Measurements from ENCODE around the gene CDK17.

Gene CDK17

DNA sequence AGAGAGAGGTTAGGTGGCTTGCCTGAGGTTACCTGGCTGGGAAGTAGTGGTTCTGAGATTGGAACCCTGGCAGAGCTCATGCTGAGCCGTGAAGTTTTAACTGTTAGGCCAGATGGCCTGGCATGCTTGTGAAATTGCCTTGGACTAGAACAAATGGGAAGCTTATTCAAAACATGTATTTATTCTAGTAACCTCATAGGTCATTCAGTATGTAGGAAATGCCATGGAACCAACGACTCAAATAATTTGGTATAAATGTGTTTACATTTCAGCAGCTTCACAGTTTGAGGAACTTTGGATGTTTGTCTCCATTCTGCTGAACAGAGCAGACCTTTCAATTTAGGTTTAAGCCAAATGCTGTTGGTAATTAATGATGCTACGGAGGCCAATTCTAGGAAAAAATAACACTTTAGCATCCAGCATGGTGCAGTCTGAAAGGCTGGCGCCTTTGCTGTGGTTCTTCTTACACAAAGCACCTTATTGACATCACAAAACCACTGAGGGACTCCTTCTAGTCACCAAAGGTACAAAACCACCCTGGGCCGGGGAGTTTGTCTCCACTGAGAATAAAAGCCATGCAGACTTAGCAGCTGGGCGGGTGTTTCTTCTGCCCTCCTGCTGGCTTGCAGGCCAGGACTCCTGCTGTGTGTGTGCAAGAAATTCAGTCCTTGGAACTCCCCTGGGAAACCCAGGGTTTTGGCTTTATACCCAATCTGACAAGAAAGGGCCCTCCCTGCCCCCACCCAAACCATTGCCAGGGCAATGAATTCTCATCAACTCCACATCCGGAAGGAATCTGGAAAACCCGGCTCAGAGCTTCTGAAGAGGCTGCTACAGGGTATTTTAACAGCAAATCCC, 141.9 kb downstream of the CDK17 start:
- no peak overlapping the region for H3K4me3 ChIP-seq (ENCODE audit: low read length)
- H3K27ac ChIP-seq (ENCODE audit: low read depth, low read length), result peak overlapping the region; percentile 55
- peaks cover 25% of the 10 kb centered on the region for H3K4me1 ChIP-seq (ENCODE audit: control insufficient read depth, insufficient read depth, low read length)
- H3K36me3 ChIP-seq (ENCODE audit: control insufficient read depth, insufficient read depth, low read length), result peaks cover 3% of the 10 kb centered on the region
- H3K9ac ChIP-seq (ENCODE audit: low read length), result no peak overlapping the region
- H3K27me3 ChIP-seq (ENCODE audit: control insufficient read depth, insufficient read depth, low read length), result no peaks in the 10 kb centered on the region

DNA sequence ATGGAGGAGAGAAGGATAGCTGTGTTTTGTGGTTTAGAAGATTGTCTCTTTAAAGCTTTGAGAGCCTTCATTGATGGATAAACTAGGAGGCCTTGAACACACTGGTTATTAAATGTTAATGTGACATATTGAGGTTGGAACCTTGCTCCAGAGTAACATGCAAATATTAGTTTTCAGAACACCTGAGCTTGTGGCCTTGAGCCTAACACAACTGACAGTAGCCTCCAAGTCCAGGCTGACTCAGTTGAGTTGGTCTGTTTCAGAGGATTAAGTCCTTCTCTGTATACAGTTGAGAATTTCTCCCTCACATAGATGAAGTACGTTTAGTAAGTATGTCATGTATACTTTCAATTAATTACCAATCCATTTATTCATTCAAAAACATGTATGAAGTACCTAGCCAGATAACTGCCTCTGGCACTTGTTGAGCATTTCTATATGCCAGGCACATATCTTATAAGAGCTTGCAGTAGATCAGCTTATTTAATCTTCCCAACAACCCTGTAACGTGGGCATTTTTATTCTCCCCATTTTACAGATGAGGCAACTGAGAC, 142.6 kb downstream of the CDK17 start:
- Histone ChIP-seq H3K36me3 (ENCODE audit: control insufficient read depth, insufficient read depth, low read length) (peaks cover 3% of the 10 kb centered on the region), H3K27me3 (ENCODE audit: control insufficient read depth, insufficient read depth, low read length) (no peaks in the 10 kb centered on the region), H3K9ac (ENCODE audit: low read length) (no peak overlapping the region), H3K4me1 (ENCODE audit: control insufficient read depth, insufficient read depth, low read length) (peaks cover 19% of the 10 kb centered on the region), H3K27ac (ENCODE audit: low read depth, low read length) (peak overlapping the region; percentile 40), H3K4me3 (ENCODE audit: low read length) (no peak overlapping the region)

GRCh38 chr12:96256672-96257361, 143.4 kb downstream of the CDK17 start:
- H3K27me3 ChIP-seq (ENCODE audit: control insufficient read depth, insufficient read depth, low read length), result no peaks in the 10 kb centered on the region
- H3K9ac ChIP-seq (ENCODE audit: low read length), result no peak overlapping the region
- no peak overlapping the region for H3K27ac ChIP-seq (ENCODE audit: low read depth, low read length)
- H3K36me3 ChIP-seq (ENCODE audit: control insufficient read depth, insufficient read depth, low read length), result peaks cover 3% of the 10 kb centered on the region
- no peak overlapping the region for H3K4me3 ChIP-seq (ENCODE audit: low read length)
- peaks cover 19% of the 10 kb centered on the region for H3K4me1 ChIP-seq (ENCODE audit: control insufficient read depth, insufficient read depth, low read length)

GRCh38 chr12:96255077-96255476, 145.2 kb downstream of the CDK17 start:
- peaks cover 19% of the 10 kb centered on the region for H3K4me1 ChIP-seq (ENCODE audit: control insufficient read depth, insufficient read depth, low read length)
- no peaks in the 10 kb centered on the region for H3K36me3 ChIP-seq (ENCODE audit: control insufficient read depth, insufficient read depth, low read length)
- H3K9ac ChIP-seq (ENCODE audit: low read length), result no peak overlapping the region
- no peak overlapping the region for H3K27ac ChIP-seq (ENCODE audit: low read depth, low read length)
- no peaks in the 10 kb centered on the region for H3K27me3 ChIP-seq (ENCODE audit: control insufficient read depth, insufficient read depth, low read length)
- no peak overlapping the region for H3K4me3 ChIP-seq (ENCODE audit: low read length)

DNA sequence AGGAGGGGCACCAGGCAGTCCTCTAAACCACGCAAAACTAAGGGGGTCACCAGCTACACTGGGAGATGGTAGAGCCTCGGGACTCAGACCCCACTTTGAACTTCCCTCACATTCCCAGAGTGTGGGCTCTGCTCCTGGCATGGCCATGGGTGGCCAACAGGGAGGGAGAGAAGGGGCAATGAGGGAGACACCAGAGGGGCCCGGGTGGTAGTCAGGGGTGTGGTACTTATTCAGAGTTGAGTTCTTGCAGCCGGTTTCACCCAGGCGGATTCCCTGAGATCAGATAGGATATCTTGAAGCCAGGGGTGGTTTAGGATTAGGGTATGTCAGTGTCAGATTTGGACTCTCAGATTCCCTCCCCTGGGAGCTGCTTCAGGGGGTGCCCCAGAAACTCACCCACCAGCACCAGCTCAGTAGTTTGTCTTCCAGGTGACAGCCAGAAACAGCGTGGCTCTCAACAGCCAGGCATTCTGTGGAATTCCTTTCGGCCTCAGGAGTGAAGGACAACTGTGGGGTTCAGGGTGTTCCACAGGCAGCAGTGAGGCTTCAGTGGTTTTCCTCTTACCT, 150.0 kb downstream of the CDK17 start:
- H3K36me3 ChIP-seq (ENCODE audit: control insufficient read depth, insufficient read depth, low read length), result peaks cover 10% of the 10 kb centered on the region
- no peak overlapping the region for H3K4me3 ChIP-seq (ENCODE audit: low read length)
- peaks cover 11% of the 10 kb centered on the region for H3K4me1 ChIP-seq (ENCODE audit: control insufficient read depth, insufficient read depth, low read length)
- peak overlapping the region; percentile 74 for H3K27ac ChIP-seq (ENCODE audit: low read depth, low read length)
- no peaks in the 10 kb centered on the region for H3K27me3 ChIP-seq (ENCODE audit: control insufficient read depth, insufficient read depth, low read length)
- no peak overlapping the region for H3K9ac ChIP-seq (ENCODE audit: low read length)

- Histone ChIP-seq H3K27ac (ENCODE audit: low read depth, low read length) (peak overlapping the region; percentile 74), H3K4me3 (ENCODE audit: low read length) (no peak overlapping the region), H3K36me3 (ENCODE audit: control insufficient read depth, insufficient read depth, low read length) (peaks cover 10% of the 10 kb centered on the region), H3K27me3 (ENCODE audit: control insufficient read depth, insufficient read depth, low read length) (no peaks in the 10 kb centered on the region), H3K9ac (ENCODE audit: low read length) (no peak overlapping the region), H3K4me1 (ENCODE audit: control insufficient read depth, insufficient read depth, low read length) (peaks cover 11% of the 10 kb centered on the region)
These were observed 150.8 kb downstream of the CDK17 start for GRCh38 chr12:96249196-96250118.

GRCh38 chr12:96248136-96248931, 151.9 kb downstream of the CDK17 start:
- Histone ChIP-seq H3K4me1 (ENCODE audit: control insufficient read depth, insufficient read depth, low read length) (peaks cover 11% of the 10 kb centered on the region), H3K4me3 (ENCODE audit: low read length) (no peak overlapping the region), H3K9ac (ENCODE audit: low read length) (no peak overlapping the region), H3K27me3 (ENCODE audit: control insufficient read depth, insufficient read depth, low read length) (no peaks in the 10 kb centered on the region), H3K27ac (ENCODE audit: low read depth, low read length) (peak overlapping the region; percentile 74), H3K36me3 (ENCODE audit: control insufficient read depth, insufficient read depth, low read length) (peaks cover 10% of the 10 kb centered on the region)

DNA sequence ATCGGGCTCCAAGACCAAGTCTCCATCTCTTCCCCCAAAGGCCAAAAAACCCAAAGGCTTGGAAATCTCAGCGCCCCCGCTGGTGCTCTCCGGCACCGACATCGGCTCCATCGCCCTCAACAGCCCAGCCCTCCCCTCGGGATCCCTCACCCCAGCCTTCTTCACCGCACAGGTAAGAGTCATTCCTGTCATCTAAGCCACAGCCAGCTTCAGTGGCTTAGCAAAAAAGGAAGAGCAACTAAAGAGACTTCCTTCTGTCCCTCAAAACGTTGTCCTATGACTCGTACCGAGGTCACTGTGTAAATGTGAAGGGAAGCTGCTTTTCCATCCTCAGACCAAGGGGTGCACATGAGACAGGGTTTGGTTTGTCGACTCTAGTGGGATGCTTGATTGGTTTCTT, 152.7 kb downstream of the CDK17 start:
- peaks cover 16% of the 10 kb centered on the region for H3K4me1 ChIP-seq (ENCODE audit: control insufficient read depth, insufficient read depth, low read length)

GRCh38 chr12:96246926-96247505, 153.2 kb downstream of the CDK17 start:
- no peaks in the 10 kb centered on the region for H3K27me3 ChIP-seq (ENCODE audit: control insufficient read depth, insufficient read depth, low read length)
- peaks cover 22% of the 10 kb centered on the region for H3K4me1 ChIP-seq (ENCODE audit: control insufficient read depth, insufficient read depth, low read length)
- H3K27ac ChIP-seq (ENCODE audit: low read depth, low read length), result no peak overlapping the region
- H3K9ac ChIP-seq (ENCODE audit: low read length), result no peak overlapping the region
- no peak overlapping the region for H3K4me3 ChIP-seq (ENCODE audit: low read length)
- H3K36me3 ChIP-seq (ENCODE audit: control insufficient read depth, insufficient read depth, low read length), result peaks cover 13% of the 10 kb centered on the region

More for the DNA sequence above, 152.7 kb downstream of the CDK17 start:
- Histone ChIP-seq H3K4me3 (ENCODE audit: low read length) (no peak overlapping the region), H3K27me3 (ENCODE audit: control insufficient read depth, insufficient read depth, low read length) (no peaks in the 10 kb centered on the region), H3K27ac (ENCODE audit: low read depth, low read length) (no peak overlapping the region), H3K36me3 (ENCODE audit: control insufficient read depth, insufficient read depth, low read length) (peaks cover 13% of the 10 kb centered on the region), H3K9ac (ENCODE audit: low read length) (no peak overlapping the region)

DNA sequence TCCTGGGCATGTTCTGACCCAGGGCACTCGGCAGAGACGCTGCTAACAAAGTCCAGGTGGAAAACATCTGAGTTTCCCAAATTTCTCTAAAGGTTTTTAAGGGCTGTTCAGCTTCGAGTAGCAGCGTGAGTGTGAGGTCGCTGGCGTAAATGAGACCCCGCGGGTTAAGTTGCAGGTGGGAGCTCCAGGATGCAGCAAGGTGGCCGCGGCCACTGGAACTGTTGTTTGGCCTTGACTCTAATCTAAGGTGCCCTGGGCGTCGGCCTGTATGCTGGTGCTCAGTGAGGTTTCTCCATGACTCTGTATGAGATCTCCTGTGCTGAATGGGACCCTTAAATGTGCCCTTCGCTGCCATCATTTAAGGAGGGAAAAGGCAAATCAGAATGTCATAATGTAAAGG, 155.4 kb downstream of the CDK17 start:
- H3K9ac ChIP-seq (ENCODE audit: low read length), result no peak overlapping the region
- peaks cover 13% of the 10 kb centered on the region for H3K36me3 ChIP-seq (ENCODE audit: control insufficient read depth, insufficient read depth, low read length)
- H3K27me3 ChIP-seq (ENCODE audit: control insufficient read depth, insufficient read depth, low read length), result no peaks in the 10 kb centered on the region
- H3K4me1 ChIP-seq (ENCODE audit: control insufficient read depth, insufficient read depth, low read length), result peaks cover 41% of the 10 kb centered on the region
- H3K4me3 ChIP-seq (ENCODE audit: low read length), result no peak overlapping the region
- H3K27ac ChIP-seq (ENCODE audit: low read depth, low read length), result no peak overlapping the region

DNA sequence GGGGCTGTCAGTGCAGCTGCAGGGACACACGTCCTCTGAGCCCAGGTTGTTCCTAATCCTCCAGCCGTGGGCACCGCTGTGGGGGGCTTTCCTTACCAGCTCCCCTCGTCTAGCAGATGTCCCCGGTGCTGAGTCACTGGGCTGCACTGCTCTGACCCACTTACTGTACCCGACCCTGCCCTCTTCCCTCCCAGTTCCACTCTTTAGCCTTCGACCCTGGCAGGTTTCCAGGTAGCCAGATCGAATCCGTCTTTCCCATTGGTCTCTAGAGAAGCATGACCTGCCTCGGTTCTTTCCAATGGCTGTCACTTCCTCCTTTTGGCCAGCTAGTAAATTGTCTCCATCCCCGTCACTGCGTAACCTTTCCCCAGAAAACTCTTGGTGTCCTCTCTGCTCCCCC, 157.6 kb downstream of the CDK17 start:
- Histone ChIP-seq H3K4me3 (ENCODE audit: low read length) (peak overlapping the region; percentile 9), H3K27me3 (ENCODE audit: control insufficient read depth, insufficient read depth, low read length) (no peaks in the 10 kb centered on the region), H3K4me1 (ENCODE audit: control insufficient read depth, insufficient read depth, low read length) (peaks cover 51% of the 10 kb centered on the region), H3K36me3 (ENCODE audit: control insufficient read depth, insufficient read depth, low read length) (peaks cover 10% of the 10 kb centered on the region), H3K27ac (ENCODE audit: low read depth, low read length) (peak overlapping the region; percentile 88), H3K9ac (ENCODE audit: low read length) (no peak overlapping the region)

Measured in rectal smooth muscle tissue (tissue), 1 donor.